Activated CD8-positive, alpha-beta T cell treated with anti-CD3 and anti-CD28 coated beads for 36 hours (primary cell): ENCODE measurements around the gene LHX4. TPM values are rescaled to one million over a fixed set of nuclear protein-coding genes. Genes with fewer than 3 reads are reported as not detected.
"Not testable (repeated sequence)": the region's sequence is repeated elsewhere in the genome, so short reads cannot be mapped to it uniquely, and the experiment has no call there.

Experiments used
- ATAC-seq: fragments of 200-7000 bp; cut with Tn5 transposase; one replicate; pipeline ENCODE4 v1.10.0; 2021; ENCODE audit warnings: mild to moderate bottlenecking, moderate library complexity
- CTCF ChIA-PET: fragments of 350-600 bp; sonication (Branson Sonifier 250); formaldehyde crosslinking; loops from one replicate; lab custom pipeline; 2021; ENCODE audit warnings: antibody characterized with exemption; lab: Charles Lee
- POLR2A ChIA-PET: fragments of 350-600 bp; sonication (Branson Sonifier 250); formaldehyde crosslinking; loops from one replicate; lab custom pipeline; 2021; ENCODE audit warnings: antibody characterized with exemption; lab: Charles Lee
- DNase-seq: peaks from one replicate; pipeline ENCODE4 v3.0.0-alpha.2; 2020
- H3K27ac Mint-ChIP-seq: one replicate; pipeline ENCODE4 v1.8.0; 2021; ENCODE audit warnings: mild to moderate bottlenecking, mixed read lengths
- H3K27me3 Mint-ChIP-seq: one replicate; pipeline ENCODE4 v1.8.0; 2021; ENCODE audit warnings: mixed read lengths
- H3K36me3 Mint-ChIP-seq: one replicate; pipeline ENCODE4 v1.8.0; 2021; ENCODE audit warnings: low read depth, mixed read lengths
- H3K4me1 Mint-ChIP-seq: one replicate; pipeline ENCODE4 v1.8.0; 2021; ENCODE audit warnings: low read depth, mixed read lengths
- H3K4me3 Mint-ChIP-seq: one replicate; pipeline ENCODE4 v1.8.0; 2021; ENCODE audit warnings: mild to moderate bottlenecking, moderate library complexity, mixed read lengths
- H3K9me3 Mint-ChIP-seq: one replicate; pipeline ENCODE4 v1.8.0; 2021; ENCODE audit warnings: mixed read lengths
- intact Hi-C: fragments of 100-400 bp; cut with micrococcal nuclease; formaldehyde crosslinking; loops from one replicate; pipeline ENCODE4 v1.10.0; 2022
- total RNA-seq, 2 experiments: library from RNA; stranded (reverse); gene quantifications; one replicate each; pipeline ENCODE4 v1.2.3, GENCODE V29; 2021
- TF ChIP-seq, protein P1 (sequence below): fragments of 200-600 bp; IDR thresholded peaks from one replicate; pipeline ENCODE4 v1.8.0; 2022; ENCODE audit warnings: antibody characterized with exemption, mild to moderate bottlenecking

LHX4 gene
- total RNA-seq, 2 experiments from 2014 or later, result not detected

DNA sequence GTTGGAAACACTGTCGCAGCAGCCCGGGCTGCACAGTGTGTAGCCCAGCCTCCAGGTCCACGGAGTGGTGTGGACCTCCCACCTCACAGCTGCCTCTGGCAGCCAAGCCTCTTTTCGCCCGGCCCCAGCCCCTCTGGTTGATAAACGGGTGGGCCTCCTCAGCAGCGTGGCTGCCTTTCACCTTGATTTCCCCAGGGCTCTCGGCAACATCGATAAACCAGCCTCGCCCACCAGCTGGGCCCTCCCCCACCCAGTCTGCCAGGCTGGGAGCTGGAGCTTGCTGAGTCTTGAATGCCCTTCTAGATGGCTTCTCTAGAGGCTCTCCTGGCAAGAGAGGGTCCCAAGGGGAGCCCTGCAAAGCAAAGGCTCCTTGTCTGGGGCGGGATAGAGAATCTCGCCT, 31.0 kb upstream of the LHX4 start:
- no peaks in the 10 kb centered on the region for H3K36me3 Mint-ChIP-seq
- no peak overlapping the region for H3K27ac Mint-ChIP-seq
- CTCF ChIA-PET, result no interaction called here
- no peaks in the 10 kb centered on the region for H3K4me1 Mint-ChIP-seq
- POLR2A ChIA-PET, result no interaction called here
- intact Hi-C loops, result no loop called here
- DNase-seq (no peak), ATAC-seq (no peak)
- H3K27me3 Mint-ChIP-seq, result no peaks in the 10 kb centered on the region
- no peak overlapping the region for H3K4me3 Mint-ChIP-seq
- no peaks in the 10 kb centered on the region for H3K9me3 Mint-ChIP-seq
- TF ChIP-seq, protein P1, sequence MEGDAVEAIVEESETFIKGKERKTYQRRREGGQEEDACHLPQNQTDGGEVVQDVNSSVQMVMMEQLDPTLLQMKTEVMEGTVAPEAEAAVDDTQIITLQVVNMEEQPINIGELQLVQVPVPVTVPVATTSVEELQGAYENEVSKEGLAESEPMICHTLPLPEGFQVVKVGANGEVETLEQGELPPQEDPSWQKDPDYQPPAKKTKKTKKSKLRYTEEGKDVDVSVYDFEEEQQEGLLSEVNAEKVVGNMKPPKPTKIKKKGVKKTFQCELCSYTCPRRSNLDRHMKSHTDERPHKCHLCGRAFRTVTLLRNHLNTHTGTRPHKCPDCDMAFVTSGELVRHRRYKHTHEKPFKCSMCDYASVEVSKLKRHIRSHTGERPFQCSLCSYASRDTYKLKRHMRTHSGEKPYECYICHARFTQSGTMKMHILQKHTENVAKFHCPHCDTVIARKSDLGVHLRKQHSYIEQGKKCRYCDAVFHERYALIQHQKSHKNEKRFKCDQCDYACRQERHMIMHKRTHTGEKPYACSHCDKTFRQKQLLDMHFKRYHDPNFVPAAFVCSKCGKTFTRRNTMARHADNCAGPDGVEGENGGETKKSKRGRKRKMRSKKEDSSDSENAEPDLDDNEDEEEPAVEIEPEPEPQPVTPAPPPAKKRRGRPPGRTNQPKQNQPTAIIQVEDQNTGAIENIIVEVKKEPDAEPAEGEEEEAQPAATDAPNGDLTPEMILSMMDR, result no peak

DNA sequence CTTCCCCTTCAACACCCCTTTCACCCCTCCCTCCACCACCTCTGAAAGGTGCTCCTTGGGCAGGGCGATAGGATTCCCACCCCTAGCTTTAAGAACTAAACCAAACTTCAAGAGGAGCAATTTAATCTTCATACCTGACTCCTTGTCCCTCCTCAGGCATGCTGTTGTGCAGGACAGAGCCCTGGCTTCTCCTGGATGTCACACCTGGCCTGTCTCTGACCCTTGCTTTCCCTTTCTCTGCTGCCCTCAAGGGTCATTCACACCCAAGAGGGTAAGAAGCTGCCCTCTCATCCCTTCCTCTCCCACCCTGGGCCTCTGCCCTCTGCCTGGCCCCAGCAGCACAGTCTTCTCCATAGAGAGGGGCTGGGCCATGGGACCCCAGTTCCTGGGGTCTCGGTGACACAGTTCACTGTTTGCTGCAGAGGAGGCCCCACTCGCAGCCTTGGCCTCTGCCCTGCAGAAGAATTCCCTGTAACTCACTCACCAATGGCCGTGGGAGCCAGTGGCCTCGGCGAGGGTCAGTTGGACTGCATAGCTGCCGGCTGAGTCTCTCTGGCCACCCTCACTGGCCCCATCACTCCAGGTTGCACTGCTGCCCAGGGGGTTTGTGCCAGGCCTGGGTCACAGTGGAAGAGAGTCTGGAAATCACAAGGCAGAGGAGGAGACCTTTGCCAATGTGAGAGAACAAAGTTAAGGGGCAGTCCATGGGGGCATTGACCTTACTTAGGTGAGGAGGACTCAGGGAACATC, 28.4 kb upstream of the LHX4 start:
- CTCF ChIA-PET, result interaction anchor here (0.9 to 2.8 kb wide), 4 partner anchors 12 to 392 kb away, joined by 3 to 9 read pairs (median 6); no protein-coding TSS in a partner anchor
- Mint-ChIP-seq H3K27ac (no peak overlapping the region), H3K27me3 (no peaks in the 10 kb centered on the region), H3K4me1 (no peaks in the 10 kb centered on the region), H3K36me3 (no peaks in the 10 kb centered on the region), H3K4me3 (no peak overlapping the region), H3K9me3 (no peaks in the 10 kb centered on the region)
- DNase-seq (no peak), ATAC-seq (no peak)
- POLR2A ChIA-PET, result interaction anchor here (0.7 to 1.3 kb wide), 2 partner anchors 12 to 18 kb away, joined by 3 to 5 read pairs; no protein-coding TSS in a partner anchor
- intact Hi-C loops, result no loop called here
- TF ChIP-seq, protein P1, result no peak

DNA sequence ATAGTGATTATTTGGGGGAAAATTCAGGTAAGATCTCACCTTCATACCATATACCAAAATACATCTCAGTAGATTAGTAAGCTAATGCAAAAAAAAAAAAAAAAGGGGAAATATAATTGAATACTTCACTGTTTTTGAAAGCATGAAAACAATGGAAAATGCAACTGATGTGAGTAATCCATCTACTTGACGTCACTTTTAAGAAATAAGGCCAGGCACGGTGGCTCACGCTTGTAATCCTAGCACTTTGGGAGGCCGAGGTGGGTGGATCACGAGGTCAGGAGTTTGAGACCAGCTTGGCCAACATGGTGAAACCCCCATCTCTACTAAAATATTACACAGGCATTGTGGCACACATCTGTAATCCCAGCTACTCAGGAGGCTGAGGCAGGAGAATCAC, 27.5 kb upstream of the LHX4 start:
- ATAC-seq, H3K27me3 Mint-ChIP-seq, H3K36me3 Mint-ChIP-seq, H3K4me1 Mint-ChIP-seq, DNase-seq, H3K9me3 Mint-ChIP-seq, H3K4me3 Mint-ChIP-seq, H3K27ac Mint-ChIP-seq, intact Hi-C loops, POLR2A ChIA-PET: not testable (repeated sequence)
- CTCF ChIA-PET, result interaction anchor here (1.0 to 2.8 kb wide), 3 partner anchors 11 to 23 kb away, joined by 3 to 9 read pairs (median 8); no protein-coding TSS in a partner anchor

DNA sequence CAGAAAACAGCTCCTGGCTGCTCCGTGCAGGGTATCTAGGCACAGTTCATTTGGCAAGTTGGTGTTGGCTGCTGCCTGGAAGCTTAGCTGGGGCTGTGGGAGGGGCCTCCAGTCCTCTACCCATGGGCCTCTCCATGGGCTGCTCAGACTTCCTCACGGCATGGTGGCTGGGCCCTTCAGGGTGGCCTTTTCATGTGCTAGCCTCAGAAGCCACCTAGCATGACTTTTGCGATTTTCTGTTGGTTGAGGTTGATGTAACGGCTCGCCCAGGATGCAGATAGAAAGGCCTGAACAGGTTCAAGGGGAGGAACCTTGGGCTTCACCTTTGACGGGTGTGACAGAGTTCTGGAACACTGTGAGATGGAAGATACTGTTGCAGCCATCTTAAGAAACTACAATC, 25.8 kb upstream of the LHX4 start:
- ATAC-seq, result no peak
- DNase-seq, result no peak
- TF ChIP-seq, protein P1, result no peak
- POLR2A ChIA-PET, result no interaction called here
- CTCF ChIA-PET, result interaction anchor here (0.6 to 1.2 kb wide), 3 partner anchors 10 to 389 kb away, joined by 3 read pairs; no protein-coding TSS in a partner anchor
- no peak overlapping the region for H3K4me3 Mint-ChIP-seq
- no peaks in the 10 kb centered on the region for H3K36me3 Mint-ChIP-seq
- H3K27ac Mint-ChIP-seq, result no peak overlapping the region
- intact Hi-C loops, result no loop called here
- no peaks in the 10 kb centered on the region for H3K4me1 Mint-ChIP-seq
- H3K27me3 Mint-ChIP-seq, result peaks cover 2% of the 10 kb centered on the region
- no peaks in the 10 kb centered on the region for H3K9me3 Mint-ChIP-seq

DNA sequence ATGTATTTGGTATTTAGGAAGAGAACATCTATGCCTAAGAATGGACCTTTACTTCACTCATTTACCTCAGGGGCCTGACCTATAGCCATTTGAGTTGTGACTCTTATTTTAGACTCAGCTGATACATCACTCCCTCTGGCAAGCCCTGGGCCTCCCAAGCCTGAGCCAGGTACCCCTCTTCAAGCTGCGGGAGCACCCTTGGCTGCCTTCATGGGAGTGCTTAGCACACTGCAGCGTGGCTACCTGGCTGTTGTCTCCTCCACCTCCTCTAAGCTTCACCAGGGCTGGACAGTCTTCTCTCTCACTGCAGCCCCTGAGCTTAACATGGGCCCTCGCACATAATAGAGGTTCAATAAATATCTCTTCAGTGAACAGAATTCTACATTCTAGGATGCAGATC, 23.5 kb upstream of the LHX4 start:
- CTCF ChIA-PET, result interaction anchor here (0.8 kb wide), 1 partner anchor 26 kb away, joined by 3 read pairs; no protein-coding TSS in a partner anchor
- POLR2A ChIA-PET, result interaction anchor here (0.8 kb wide), 1 partner anchor 10 kb away, joined by 3 read pairs; no protein-coding TSS in a partner anchor
- TF ChIP-seq, protein P1, result no peak
- no peaks in the 10 kb centered on the region for H3K4me1 Mint-ChIP-seq
- no peak overlapping the region for H3K4me3 Mint-ChIP-seq
- intact Hi-C loops, result no loop called here
- DNase-seq, result no peak
- H3K27ac Mint-ChIP-seq, result no peak overlapping the region
- no peaks in the 10 kb centered on the region for H3K36me3 Mint-ChIP-seq
- no peaks in the 10 kb centered on the region for H3K9me3 Mint-ChIP-seq
- peaks cover 4% of the 10 kb centered on the region for H3K27me3 Mint-ChIP-seq
- no peak for ATAC-seq
